Calu3 (cell line): ENCODE data around the gene UBR4. TPM values are rescaled to one million over a fixed set of nuclear protein-coding genes. Genes with fewer than 3 reads are reported as not detected.

Experiments used
- BruUV-seq: library from RNA; stranded (reverse); fragments of 400-500 nt; replicated peaks from 2 replicates; lab custom pipeline; 2021; lab: Mats Ljungman, UMichigan
- CTCF ChIA-PET: fragments of 300-600 bp; sonication (Branson Sonifier 250); formaldehyde crosslinking; loops from one replicate; lab custom pipeline; 2022; ENCODE audit warnings: antibody characterized with exemption; lab: Charles Lee
- DNase-seq: peaks from one replicate; pipeline ENCODE4 v3.0.0; 2022
- H3K27ac Mint-ChIP-seq: one replicate; pipeline ENCODE4 v1.8.0; 2022; ENCODE audit warnings: mixed read lengths; ENCODE audit not compliant: unreplicated experiment
- H3K27me3 Mint-ChIP-seq: one replicate; pipeline ENCODE4 v1.8.0; 2022; ENCODE audit warnings: mixed read lengths; ENCODE audit not compliant: unreplicated experiment
- H3K36me3 Mint-ChIP-seq: one replicate; pipeline ENCODE4 v1.8.0; 2022; ENCODE audit warnings: mild to moderate bottlenecking, moderate library complexity, mixed read lengths; ENCODE audit not compliant: insufficient read depth, unreplicated experiment
- H3K4me1 Mint-ChIP-seq: one replicate; pipeline ENCODE4 v1.8.0; 2022; ENCODE audit warnings: mild to moderate bottlenecking, low read depth, mixed read lengths; ENCODE audit not compliant: unreplicated experiment
- H3K4me3 Mint-ChIP-seq: one replicate; pipeline ENCODE4 v1.8.0; 2022; ENCODE audit warnings: mild to moderate bottlenecking, low read depth, moderate library complexity, mixed read lengths; ENCODE audit not compliant: unreplicated experiment
- H3K9me3 Mint-ChIP-seq: one replicate; pipeline ENCODE4 v1.8.0; 2022; ENCODE audit warnings: low read depth, mixed read lengths; ENCODE audit not compliant: unreplicated experiment
- CTCF ChIP-seq: fragments of 200-600 bp; IDR thresholded peaks from one replicate; pipeline ENCODE4 v1.8.0; 2022; ENCODE audit warnings: antibody characterized with exemption; ENCODE audit not compliant: unreplicated experiment
- intact Hi-C: fragments of 100-400 bp; cut with micrococcal nuclease; formaldehyde crosslinking; loops from one replicate; pipeline ENCODE4 v1.10.0; 2022; ENCODE audit not compliant: unreplicated experiment
- total RNA-seq: library from RNA; stranded (reverse); gene quantifications from 2 replicates; pipeline ENCODE4 v1.2.3, GENCODE V29; 2022

UBR4 gene
- total RNA-seq, 1 experiment from 2014 or later: 123 TPM

- intact Hi-C loops: no loop called here
- peaks cover 19% of the 10 kb centered on the region for H3K36me3 Mint-ChIP-seq
- no TSS peak for BruUV-seq
- CTCF ChIA-PET: no interaction called here
- no peak overlapping the region for H3K27ac Mint-ChIP-seq
- H3K4me3 Mint-ChIP-seq: no peak overlapping the region
- H3K4me1 Mint-ChIP-seq: peaks cover 9% of the 10 kb centered on the region
- no peak for DNase-seq
- TF ChIP-seq CTCF: no peak
- no peaks in the 10 kb centered on the region for H3K27me3 Mint-ChIP-seq
- no peaks in the 10 kb centered on the region for H3K9me3 Mint-ChIP-seq
These were observed 11.2 kb downstream of the UBR4 start for GRCh38 chr1:19198820-19199219.

- BruUV-seq: no TSS peak
- CTCF ChIA-PET: no interaction called here
- H3K4me3 Mint-ChIP-seq: no peak overlapping the region
- no peak for TF ChIP-seq CTCF
- H3K36me3 Mint-ChIP-seq: peaks cover 27% of the 10 kb centered on the region
- peaks cover 9% of the 10 kb centered on the region for H3K4me1 Mint-ChIP-seq
- no peak overlapping the region for H3K27ac Mint-ChIP-seq
- DNase-seq: no peak
- H3K9me3 Mint-ChIP-seq: no peaks in the 10 kb centered on the region
- no peaks in the 10 kb centered on the region for H3K27me3 Mint-ChIP-seq
- intact Hi-C loops: no loop called here
These were observed 12.2 kb downstream of the UBR4 start for GRCh38 chr1:19197845-19198244.

DNA sequence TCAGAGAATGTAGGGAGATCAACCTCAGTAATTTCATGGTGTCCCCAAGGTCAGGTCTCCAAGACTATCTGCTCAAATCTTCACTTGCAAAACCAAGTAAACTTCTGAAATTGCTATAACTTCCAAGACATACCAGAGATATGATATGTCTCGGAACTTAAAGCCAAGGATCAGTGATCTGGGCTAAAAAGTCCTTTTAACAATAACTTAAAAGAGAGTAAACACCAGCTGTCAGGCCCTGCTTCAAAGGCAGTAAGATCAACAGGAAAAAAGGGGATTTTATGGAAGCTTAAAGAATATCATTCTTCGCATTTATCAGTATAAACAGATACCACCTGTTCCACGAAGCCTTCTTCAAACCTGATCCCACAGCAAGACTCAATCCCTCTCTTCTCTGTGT is 13.7 kb downstream of the UBR4 start:
- H3K4me3 Mint-ChIP-seq: no peak overlapping the region
- BruUV-seq: no TSS peak
- CTCF ChIA-PET: interaction anchor here (0.6 kb wide), 1 partner anchor 756 kb away, joined by 3 read pairs; no protein-coding TSS in a partner anchor
- no peaks in the 10 kb centered on the region for H3K9me3 Mint-ChIP-seq
- no peak overlapping the region for H3K27ac Mint-ChIP-seq
- H3K4me1 Mint-ChIP-seq: no peaks in the 10 kb centered on the region
- H3K27me3 Mint-ChIP-seq: no peaks in the 10 kb centered on the region
- no peak for DNase-seq
- intact Hi-C loops: no loop called here
- H3K36me3 Mint-ChIP-seq: peaks cover 32% of the 10 kb centered on the region
- no peak for TF ChIP-seq CTCF

- no peak for DNase-seq
- CTCF ChIA-PET: no interaction called here
- Mint-ChIP-seq H3K36me3 (peaks cover 31% of the 10 kb centered on the region), H3K9me3 (no peaks in the 10 kb centered on the region), H3K4me1 (no peaks in the 10 kb centered on the region), H3K27me3 (no peaks in the 10 kb centered on the region), H3K27ac (no peak overlapping the region), H3K4me3 (no peak overlapping the region)
- no TSS peak for BruUV-seq
- no peak for TF ChIP-seq CTCF
- intact Hi-C loops: no loop called here
These were observed 17.1 kb downstream of the UBR4 start for GRCh38 chr1:19193004-19193403.
